Measurements from ENCODE around the gene THUMPD1.

GRCh38 chr16:20763461-20764232, 22.0 kb upstream of the THUMPD1 start, which contains the start of gene ACSM3:
- TF ChIP-seq CTCF (conservative IDR thresholded peaks at IDR 0.05; ENCODE audit: low read length) (no peak), EZH2phosphoT487 (IDR thresholded peaks at IDR 0.05; ENCODE audit: borderline replicate concordance) (no peak)
